ENCODE data around the gene GFER.

The GFER gene

DNA sequence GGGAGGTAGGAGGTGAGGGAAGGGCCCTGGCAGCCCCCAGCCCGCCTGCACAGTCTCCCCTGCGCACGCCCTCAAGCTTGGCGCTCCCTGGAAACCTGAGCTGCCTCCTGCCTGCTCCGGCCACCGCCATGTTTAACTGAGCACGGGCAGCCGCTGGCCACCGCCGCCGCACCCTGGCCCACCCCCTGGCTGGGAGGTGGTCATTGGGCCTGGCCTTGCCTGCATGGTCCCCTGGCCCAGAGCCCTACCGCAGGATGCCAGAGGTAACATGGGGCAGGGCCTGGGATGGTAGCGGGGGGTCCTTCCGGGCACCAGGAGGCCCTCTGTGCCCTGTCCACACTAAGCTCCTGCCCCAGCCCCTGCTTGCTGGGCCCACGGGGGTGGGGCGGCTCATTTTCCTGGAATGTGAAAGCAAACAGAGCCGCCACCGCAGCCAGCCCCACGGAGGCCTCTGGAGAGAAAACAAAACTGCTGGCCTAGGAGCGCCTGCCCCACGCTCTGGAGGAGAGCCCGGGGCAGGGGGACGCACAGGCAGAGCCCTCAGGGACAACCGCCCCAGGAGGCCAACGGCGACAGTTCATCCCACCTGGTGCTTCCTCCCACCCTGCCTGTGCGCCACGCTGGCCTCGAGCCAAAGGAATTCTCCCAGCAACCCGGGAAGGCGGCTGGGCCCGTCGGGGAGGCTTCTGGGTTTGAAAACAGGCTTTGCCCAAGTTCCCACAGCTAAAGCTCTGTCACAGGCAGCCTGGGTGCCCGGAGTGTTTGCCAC, 51.6 kb downstream of the GFER start (continued):
- TF ChIP-seq, protein P1, sequence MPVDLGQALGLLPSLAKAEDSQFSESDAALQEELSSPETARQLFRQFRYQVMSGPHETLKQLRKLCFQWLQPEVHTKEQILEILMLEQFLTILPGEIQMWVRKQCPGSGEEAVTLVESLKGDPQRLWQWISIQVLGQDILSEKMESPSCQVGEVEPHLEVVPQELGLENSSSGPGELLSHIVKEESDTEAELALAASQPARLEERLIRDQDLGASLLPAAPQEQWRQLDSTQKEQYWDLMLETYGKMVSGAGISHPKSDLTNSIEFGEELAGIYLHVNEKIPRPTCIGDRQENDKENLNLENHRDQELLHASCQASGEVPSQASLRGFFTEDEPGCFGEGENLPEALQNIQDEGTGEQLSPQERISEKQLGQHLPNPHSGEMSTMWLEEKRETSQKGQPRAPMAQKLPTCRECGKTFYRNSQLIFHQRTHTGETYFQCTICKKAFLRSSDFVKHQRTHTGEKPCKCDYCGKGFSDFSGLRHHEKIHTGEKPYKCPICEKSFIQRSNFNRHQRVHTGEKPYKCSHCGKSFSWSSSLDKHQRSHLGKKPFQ (tag by site-specific recombination; IDR thresholded peaks at IDR 0.05), result peak; percentile 53; the same call in 1 of the 2 replicates
- TF ChIP-seq ZNF266 (tag by site-specific recombination; IDR thresholded peaks at IDR 0.05; ENCODE audit: low read depth) (no peak), ZNF433 (tag by site-specific recombination; IDR thresholded peaks at IDR 0.05; ENCODE audit: low read depth) (no peak), GLIS1 (tag by site-specific recombination; IDR thresholded peaks at IDR 0.05) (peak; percentile 96), ZBTB21 (tag by site-specific recombination; IDR thresholded peaks at IDR 0.05) (no peak), ZNF473 (tag by site-specific recombination; IDR thresholded peaks at IDR 0.05) (no peak), ZNF324 (tag by site-specific recombination; IDR thresholded peaks at IDR 0.05) (no peak), ZNF776 (tag by site-specific recombination; IDR thresholded peaks at IDR 0.05; ENCODE audit: borderline replicate concordance) (no peak), ZNF654 (tag by site-specific recombination; IDR thresholded peaks at IDR 0.05; ENCODE audit: low read depth) (no peak), ZNF19 (tag by site-specific recombination; IDR thresholded peaks at IDR 0.05; ENCODE audit: low read depth) (no peak), ZNF335 (tag by site-specific recombination; conservative IDR thresholded peaks at IDR 0.05) (peak; percentile 79), ZNF670 (tag by site-specific recombination; IDR thresholded peaks at IDR 0.05; ENCODE audit: low read depth) (no peak), YY2 (tag by site-specific recombination; IDR thresholded peaks at IDR 0.05) (no peak), ZNF2 (tag by site-specific recombination; IDR thresholded peaks at IDR 0.05) (no peak), IKZF3 (tag by site-specific recombination; IDR thresholded peaks at IDR 0.05) (no peak; the same call in 1 of the 2 replicates), ZNF121 (tag by site-specific recombination; IDR thresholded peaks at IDR 0.05) (no peak), ZNF624 (tag by site-specific recombination; IDR thresholded peaks at IDR 0.05) (no peak), ZNF544 (tag by site-specific recombination; IDR thresholded peaks at IDR 0.05) (no peak), OVOL3 (tag by site-specific recombination; IDR thresholded peaks at IDR 0.05) (no peak), REPIN1 (tag by site-specific recombination; IDR thresholded peaks at IDR 0.05; ENCODE audit: low read depth) (no peak), ZNF354C (tag by site-specific recombination; IDR thresholded peaks at IDR 0.05; ENCODE audit: borderline replicate concordance, low read depth) (no peak), ZNF664 (tag by site-specific recombination; IDR thresholded peaks at IDR 0.05) (no peak), ZNF585B (tag by site-specific recombination; IDR thresholded peaks at IDR 0.05) (no peak), ZNF558 (tag by site-specific recombination; IDR thresholded peaks at IDR 0.05) (no peak), ZNF221 (tag by site-specific recombination; IDR thresholded peaks at IDR 0.05; ENCODE audit: borderline replicate concordance) (no peak), ZNF214 (tag by site-specific recombination; IDR thresholded peaks at IDR 0.05; ENCODE audit: borderline replicate concordance) (no peak), WT1 (tag by site-specific recombination; IDR thresholded peaks at IDR 0.05) (no peak)
- TF ChIP-seq, protein P2, sequence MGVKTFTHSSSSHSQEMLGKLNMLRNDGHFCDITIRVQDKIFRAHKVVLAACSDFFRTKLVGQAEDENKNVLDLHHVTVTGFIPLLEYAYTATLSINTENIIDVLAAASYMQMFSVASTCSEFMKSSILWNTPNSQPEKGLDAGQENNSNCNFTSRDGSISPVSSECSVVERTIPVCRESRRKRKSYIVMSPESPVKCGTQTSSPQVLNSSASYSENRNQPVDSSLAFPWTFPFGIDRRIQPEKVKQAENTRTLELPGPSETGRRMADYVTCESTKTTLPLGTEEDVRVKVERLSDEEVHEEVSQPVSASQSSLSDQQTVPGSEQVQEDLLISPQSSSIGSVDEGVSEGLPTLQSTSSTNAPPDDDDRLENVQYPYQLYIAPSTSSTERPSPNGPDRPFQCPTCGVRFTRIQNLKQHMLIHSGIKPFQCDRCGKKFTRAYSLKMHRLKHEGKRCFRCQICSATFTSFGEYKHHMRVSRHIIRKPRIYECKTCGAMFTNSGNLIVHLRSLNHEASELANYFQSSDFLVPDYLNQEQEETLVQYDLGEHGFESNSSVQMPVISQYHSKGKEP (tag by site-specific recombination; IDR thresholded peaks at IDR 0.05), result no peak
- TF ChIP-seq, protein P3, sequence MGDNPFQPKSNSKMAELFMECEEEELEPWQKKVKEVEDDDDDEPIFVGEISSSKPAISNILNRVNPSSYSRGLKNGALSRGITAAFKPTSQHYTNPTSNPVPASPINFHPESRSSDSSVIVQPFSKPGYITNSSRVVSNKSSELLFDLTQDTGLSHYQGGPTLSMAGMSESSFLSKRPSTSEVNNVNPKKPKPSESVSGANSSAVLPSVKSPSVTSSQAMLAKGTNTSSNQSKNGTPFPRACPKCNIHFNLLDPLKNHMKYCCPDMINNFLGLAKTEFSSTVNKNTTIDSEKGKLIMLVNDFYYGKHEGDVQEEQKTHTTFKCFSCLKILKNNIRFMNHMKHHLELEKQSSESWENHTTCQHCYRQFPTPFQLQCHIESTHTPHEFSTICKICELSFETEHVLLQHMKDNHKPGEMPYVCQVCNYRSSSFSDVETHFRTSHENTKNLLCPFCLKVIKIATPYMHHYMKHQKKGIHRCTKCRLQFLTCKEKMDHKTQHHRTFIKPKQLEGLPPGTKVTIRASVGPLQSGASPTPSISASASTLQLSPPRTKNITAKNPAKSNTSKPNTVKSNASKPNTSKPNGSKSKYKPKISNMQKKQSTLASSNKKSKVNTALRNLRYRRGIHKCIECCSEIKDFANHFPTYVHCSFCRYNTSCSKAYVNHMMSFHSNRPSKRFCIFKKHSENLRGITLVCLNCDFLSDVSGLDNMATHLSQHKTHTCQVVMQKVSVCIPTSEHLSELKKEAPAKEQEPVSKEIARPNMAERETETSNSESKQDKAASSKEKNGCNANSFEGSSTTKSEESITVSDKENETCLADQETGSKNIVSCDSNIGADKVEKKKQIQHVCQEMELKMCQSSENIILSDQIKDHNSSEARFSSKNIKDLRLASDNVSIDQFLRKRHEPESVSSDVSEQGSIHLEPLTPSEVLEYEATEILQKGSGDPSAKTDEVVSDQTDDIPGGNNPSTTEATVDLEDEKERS (tag by site-specific recombination; IDR thresholded peaks at IDR 0.05), result no peak
- TF ChIP-seq, protein P4, sequence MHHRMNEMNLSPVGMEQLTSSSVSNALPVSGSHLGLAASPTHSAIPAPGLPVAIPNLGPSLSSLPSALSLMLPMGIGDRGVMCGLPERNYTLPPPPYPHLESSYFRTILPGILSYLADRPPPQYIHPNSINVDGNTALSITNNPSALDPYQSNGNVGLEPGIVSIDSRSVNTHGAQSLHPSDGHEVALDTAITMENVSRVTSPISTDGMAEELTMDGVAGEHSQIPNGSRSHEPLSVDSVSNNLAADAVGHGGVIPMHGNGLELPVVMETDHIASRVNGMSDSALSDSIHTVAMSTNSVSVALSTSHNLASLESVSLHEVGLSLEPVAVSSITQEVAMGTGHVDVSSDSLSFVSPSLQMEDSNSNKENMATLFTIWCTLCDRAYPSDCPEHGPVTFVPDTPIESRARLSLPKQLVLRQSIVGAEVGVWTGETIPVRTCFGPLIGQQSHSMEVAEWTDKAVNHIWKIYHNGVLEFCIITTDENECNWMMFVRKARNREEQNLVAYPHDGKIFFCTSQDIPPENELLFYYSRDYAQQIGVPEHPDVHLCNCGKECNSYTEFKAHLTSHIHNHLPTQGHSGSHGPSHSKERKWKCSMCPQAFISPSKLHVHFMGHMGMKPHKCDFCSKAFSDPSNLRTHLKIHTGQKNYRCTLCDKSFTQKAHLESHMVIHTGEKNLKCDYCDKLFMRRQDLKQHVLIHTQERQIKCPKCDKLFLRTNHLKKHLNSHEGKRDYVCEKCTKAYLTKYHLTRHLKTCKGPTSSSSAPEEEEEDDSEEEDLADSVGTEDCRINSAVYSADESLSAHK (tag by site-specific recombination; IDR thresholded peaks at IDR 0.05), result no peak
- TF ChIP-seq, protein P5, sequence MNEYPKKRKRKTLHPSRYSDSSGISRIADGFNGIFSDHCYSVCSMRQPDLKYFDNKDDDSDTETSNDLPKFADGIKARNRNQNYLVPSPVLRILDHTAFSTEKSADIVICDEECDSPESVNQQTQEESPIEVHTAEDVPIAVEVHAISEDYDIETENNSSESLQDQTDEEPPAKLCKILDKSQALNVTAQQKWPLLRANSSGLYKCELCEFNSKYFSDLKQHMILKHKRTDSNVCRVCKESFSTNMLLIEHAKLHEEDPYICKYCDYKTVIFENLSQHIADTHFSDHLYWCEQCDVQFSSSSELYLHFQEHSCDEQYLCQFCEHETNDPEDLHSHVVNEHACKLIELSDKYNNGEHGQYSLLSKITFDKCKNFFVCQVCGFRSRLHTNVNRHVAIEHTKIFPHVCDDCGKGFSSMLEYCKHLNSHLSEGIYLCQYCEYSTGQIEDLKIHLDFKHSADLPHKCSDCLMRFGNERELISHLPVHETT (tag by site-specific recombination; IDR thresholded peaks at IDR 0.05), result no peak
